SU-DHL-6 (cell line): Measurements from ENCODE around the gene UPP1.

ENCODE experiments used
- H2AFZ ChIP-seq: fragments of 200-600 bp; sonication (generic); 2 replicates; pipeline ENCODE4 v1.6.1; 2014; ENCODE audit warnings: low read depth, mild to moderate bottlenecking, moderate library complexity, mixed read lengths, antibody characterized with exemption, low read length; ENCODE audit not compliant: severe bottlenecking
- H3F3A ChIP-seq: fragments of 200-600 bp; shearing (Covaris generic); 2 replicates; pipeline ENCODE4 v1.6.0; 2016; ENCODE audit warnings: antibody characterized with exemption, mild to moderate bottlenecking; ENCODE audit not compliant: insufficient read depth
- H3K27ac ChIP-seq: fragments of 200-600 bp; sonication (generic); 2 replicates; pipeline ENCODE4 v1.5.1; 2016; ENCODE audit warnings: low read depth, mild to moderate bottlenecking, low read length, moderate library complexity, mixed read lengths
- H3K27me3 ChIP-seq: fragments of 200-600 bp; sonication (generic), shearing (Covaris generic); 2 replicates; pipeline ENCODE4 v1.6.0; 2014; ENCODE audit warnings: mild to moderate bottlenecking, low read length
- H3K36me3 ChIP-seq: fragments of 200-600 bp; sonication (generic); 2 replicates; pipeline ENCODE4 v1.6.1; 2014; ENCODE audit warnings: mild to moderate bottlenecking, low read length, mixed read lengths
- H3K4me2 ChIP-seq: fragments of 300-600, 200-600 bp; shearing (Covaris generic), sonication (generic); 2 replicates; pipeline ENCODE4 v1.6.0; 2014; ENCODE audit warnings: low read length, low read depth, mild to moderate bottlenecking; ENCODE audit not compliant: poor library complexity, severe bottlenecking
- H3K4me3 ChIP-seq: fragments of 200-600 bp; sonication (generic); 2 replicates; pipeline ENCODE4 v1.5.1; 2014; ENCODE audit warnings: antibody characterized with exemption, low read length, mild to moderate bottlenecking, mixed read lengths; ENCODE audit not compliant: insufficient read depth, poor library complexity, severe bottlenecking
- H3K79me2 ChIP-seq: fragments of 200-600 bp; sonication (generic); 2 replicates; pipeline ENCODE4 v1.6.1; 2014; ENCODE audit warnings: mild to moderate bottlenecking, low read length, moderate library complexity; ENCODE audit not compliant: insufficient read depth
- H3K9ac ChIP-seq: fragments of 200-600 bp; sonication (generic); 2 replicates; pipeline ENCODE4 v1.7.0; 2014; ENCODE audit warnings: mild to moderate bottlenecking, low read length
- H3K9me2 ChIP-seq: fragments of 200-600 bp; sonication (generic); replicated peaks from 2 replicates; pipeline ENCODE4 v1.6.1; 2014; ENCODE audit warnings: low read length; ENCODE audit not compliant: insufficient read depth
- H3K9me3 ChIP-seq: fragments of 200-600 bp; sonication (generic); 2 replicates; pipeline ENCODE4 v1.6.1; 2014; ENCODE audit warnings: low read length, mixed read lengths; ENCODE audit not compliant: insufficient read depth
- H4K20me1 ChIP-seq: fragments of 200-600 bp; sonication (generic); 2 replicates; pipeline ENCODE4 v1.6.1; 2014; ENCODE audit warnings: low read depth, mild to moderate bottlenecking, antibody characterized with exemption, low read length, moderate library complexity, mixed read lengths
- EZH2phosphoT487 ChIP-seq: fragments of 200-600 bp; sonication (generic), shearing (Covaris generic); conservative IDR thresholded peaks from 2 replicates; pipeline ENCODE4 v1.6.1; 2018; ENCODE audit warnings: mild to moderate bottlenecking, antibody characterized with exemption, low read length, moderate library complexity, mixed read lengths
- TF ChIP-seq, protein P1 (sequence below): fragments of 200-600 bp; sonication (generic); IDR thresholded peaks from one replicate; pipeline ENCODE4 v1.5.1; 2017; ENCODE audit warnings: antibody characterized with exemption, mild to moderate bottlenecking, low read length, moderate library complexity; ENCODE audit not compliant: insufficient read depth, poor library complexity, severe bottlenecking

UPP1 gene

DNA sequence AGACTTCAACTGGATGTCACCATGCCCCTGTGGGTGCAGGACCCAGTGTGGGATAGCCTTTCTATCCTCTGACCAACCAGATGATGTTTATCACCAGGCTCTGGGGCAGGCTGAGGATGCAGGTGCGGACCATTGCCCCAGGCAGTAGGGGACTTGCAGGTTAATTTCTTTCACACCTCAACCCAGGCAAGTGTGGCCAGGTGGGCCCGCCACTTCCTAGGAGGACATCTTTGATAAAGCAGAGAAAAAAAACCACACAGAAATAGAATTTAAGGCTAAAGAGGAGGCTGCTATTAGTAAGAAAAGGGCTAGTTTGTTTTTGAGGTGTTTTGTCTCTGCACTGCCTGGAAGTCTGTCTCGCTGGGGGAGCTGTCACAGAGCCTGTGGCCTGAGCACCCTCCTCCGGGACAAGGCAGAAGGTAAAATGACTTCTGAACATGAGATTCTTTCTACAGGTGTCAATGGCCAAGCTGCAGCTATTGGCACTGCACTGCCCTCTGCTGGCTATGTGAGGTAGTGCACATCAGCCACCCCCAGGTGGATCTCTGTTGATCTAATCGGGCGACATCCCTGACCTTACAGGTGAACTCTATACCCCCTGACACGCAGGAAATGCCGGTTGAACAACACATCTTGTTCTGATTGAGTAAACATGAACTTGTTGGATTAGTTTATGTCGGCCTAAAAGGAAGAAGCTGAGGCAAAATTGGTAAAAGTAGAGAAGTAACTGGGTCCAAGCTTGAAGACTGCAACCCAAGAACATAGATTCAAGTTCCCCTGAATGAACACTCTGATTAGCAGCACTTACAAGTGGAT, 21.0 kb downstream of the UPP1 start:
- Histone ChIP-seq H3K27me3 (no peaks in the 10 kb centered on the region), H3K4me3 (no peak overlapping the region), H3K36me3 (no peaks in the 10 kb centered on the region), H2AFZ (peak overlapping the region; percentile 56), H3K9me2 (no peaks in the 10 kb centered on the region), H3K4me2 (no peak overlapping the region), H4K20me1 (no peaks in the 10 kb centered on the region), H3K9ac (no peak overlapping the region), H3K27ac (no peak overlapping the region), H3K9me3 (no peaks in the 10 kb centered on the region), H3F3A (no peaks in the 10 kb centered on the region), H3K79me2 (no peaks in the 10 kb centered on the region)
- TF ChIP-seq, protein P1, sequence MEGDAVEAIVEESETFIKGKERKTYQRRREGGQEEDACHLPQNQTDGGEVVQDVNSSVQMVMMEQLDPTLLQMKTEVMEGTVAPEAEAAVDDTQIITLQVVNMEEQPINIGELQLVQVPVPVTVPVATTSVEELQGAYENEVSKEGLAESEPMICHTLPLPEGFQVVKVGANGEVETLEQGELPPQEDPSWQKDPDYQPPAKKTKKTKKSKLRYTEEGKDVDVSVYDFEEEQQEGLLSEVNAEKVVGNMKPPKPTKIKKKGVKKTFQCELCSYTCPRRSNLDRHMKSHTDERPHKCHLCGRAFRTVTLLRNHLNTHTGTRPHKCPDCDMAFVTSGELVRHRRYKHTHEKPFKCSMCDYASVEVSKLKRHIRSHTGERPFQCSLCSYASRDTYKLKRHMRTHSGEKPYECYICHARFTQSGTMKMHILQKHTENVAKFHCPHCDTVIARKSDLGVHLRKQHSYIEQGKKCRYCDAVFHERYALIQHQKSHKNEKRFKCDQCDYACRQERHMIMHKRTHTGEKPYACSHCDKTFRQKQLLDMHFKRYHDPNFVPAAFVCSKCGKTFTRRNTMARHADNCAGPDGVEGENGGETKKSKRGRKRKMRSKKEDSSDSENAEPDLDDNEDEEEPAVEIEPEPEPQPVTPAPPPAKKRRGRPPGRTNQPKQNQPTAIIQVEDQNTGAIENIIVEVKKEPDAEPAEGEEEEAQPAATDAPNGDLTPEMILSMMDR, result peak; percentile 99
- TF ChIP-seq EZH2phosphoT487, result no peak

- no peak overlapping the region for H3K4me3 ChIP-seq
- H3K27ac ChIP-seq, result no peak overlapping the region
- H3K36me3 ChIP-seq, result no peaks in the 10 kb centered on the region
- no peak overlapping the region for H2AFZ ChIP-seq
- no peaks in the 10 kb centered on the region for H3K9me2 ChIP-seq
- H3F3A ChIP-seq, result no peaks in the 10 kb centered on the region
- H3K9me3 ChIP-seq, result no peaks in the 10 kb centered on the region
- H3K27me3 ChIP-seq, result no peaks in the 10 kb centered on the region
- TF ChIP-seq EZH2phosphoT487, result no peak
- TF ChIP-seq, protein P1, result no peak
- H3K79me2 ChIP-seq, result no peaks in the 10 kb centered on the region
- no peak overlapping the region for H3K9ac ChIP-seq
- H3K4me2 ChIP-seq, result no peak overlapping the region
- no peaks in the 10 kb centered on the region for H4K20me1 ChIP-seq
Measured at GRCh38 chr7:48110868-48111267, 21.8 kb downstream of the UPP1 start.

GRCh38 chr7:48111596-48111995, 22.5 kb downstream of the UPP1 start:
- H3K9me3 ChIP-seq, result no peaks in the 10 kb centered on the region
- H3K9me2 ChIP-seq, result no peaks in the 10 kb centered on the region
- TF ChIP-seq, protein P1, result no peak
- no peak for TF ChIP-seq EZH2phosphoT487

More at GRCh38 chr7:48111596-48111995, 22.5 kb downstream of the UPP1 start:
- Histone ChIP-seq H3K79me2 (no peaks in the 10 kb centered on the region), H3K4me3 (no peak overlapping the region), H2AFZ (no peak overlapping the region), H3K9ac (no peak overlapping the region), H4K20me1 (no peaks in the 10 kb centered on the region), H3K27me3 (no peaks in the 10 kb centered on the region), H3K4me2 (no peak overlapping the region), H3K27ac (no peak overlapping the region), H3F3A (no peaks in the 10 kb centered on the region), H3K36me3 (no peaks in the 10 kb centered on the region)
